NCI-H2196 treated with DMSO at 0.1 percent for 48 hours (cell line): ENCODE data around the gene KRT3.
"Not testable (repeated sequence)": the region's sequence is repeated elsewhere in the genome, so short reads cannot be mapped to it uniquely, and the experiment has no call there.

ENCODE experiments used
- DNase-seq: peaks from one replicate; lab custom pipeline; 2025; ENCODE audit not compliant: unreplicated experiment; lab: John Stamatoyannopoulos, UW

The KRT3 gene

DNA sequence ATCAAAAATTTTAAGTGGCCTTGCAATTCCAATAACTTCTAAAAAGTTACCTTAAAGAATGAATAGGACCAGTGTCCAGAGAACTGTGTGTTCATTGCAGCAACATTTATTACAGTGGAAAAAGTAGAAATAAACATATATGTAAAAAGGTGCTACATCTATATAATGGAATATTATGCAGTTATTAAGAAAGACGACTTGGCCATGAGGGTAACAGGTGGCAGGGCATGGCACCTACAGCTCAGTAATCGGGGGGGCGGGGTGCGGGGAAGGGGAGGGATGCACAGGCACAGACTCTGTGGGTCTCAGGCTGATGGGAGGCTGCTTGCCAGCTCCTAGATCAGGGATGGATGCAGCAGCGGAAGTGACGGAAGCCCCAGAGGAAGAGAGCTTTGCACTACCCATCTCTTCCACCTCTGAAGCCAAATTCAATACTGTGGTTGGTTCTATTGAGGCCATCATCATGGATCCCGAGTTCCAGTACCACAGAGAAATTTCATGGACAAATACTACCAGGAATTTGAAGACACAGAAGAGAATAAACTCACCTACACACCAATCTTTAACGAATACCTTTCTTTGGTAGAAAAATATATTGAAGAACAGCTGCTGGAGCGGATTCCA, 32.8 kb downstream of the KRT3 start:
- no peak for DNase-seq

DNA sequence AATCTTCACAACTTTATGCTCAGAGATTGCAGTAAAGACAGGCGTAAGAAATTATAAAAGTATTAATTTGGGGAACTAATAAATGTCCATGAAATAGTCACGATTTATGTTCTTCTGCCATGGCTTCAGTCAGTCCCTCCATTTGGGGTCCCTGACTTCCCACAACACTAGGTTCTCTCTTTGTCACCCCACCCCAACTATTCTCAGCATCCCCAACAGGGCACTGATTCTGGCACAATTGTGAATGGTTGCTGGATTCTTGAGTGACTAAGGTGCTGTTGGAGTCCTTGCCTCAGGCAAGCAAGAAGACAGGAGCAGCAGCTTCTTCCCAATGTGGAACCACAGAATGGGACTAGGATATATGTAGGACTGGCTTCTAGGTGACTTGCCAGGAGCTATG, 34.1 kb downstream of the KRT3 start:
- no peak for DNase-seq

GRCh38 chr12:52761218-52761617, 34.7 kb downstream of the KRT3 start:
- DNase-seq, result not testable (repeated sequence)

DNA sequence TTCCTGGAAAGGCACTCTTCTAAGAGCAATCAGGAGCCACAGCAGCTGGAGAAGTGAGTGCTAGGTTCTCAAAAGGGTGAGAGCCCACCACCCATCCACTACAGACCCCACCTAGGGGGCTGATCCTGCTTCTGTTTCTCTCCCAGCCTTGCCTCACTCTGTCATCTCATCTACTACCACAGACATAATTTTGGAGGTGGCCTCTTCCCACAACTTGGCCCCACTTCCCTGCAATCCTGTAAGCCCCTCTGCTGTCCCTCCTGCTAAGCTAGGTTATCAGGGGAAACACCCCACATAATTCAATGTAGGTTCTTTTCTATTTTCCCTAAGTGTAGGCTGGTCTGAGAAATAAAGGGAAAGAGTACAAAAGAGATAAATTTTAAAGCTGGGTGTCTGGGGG, 35.3 kb downstream of the KRT3 start:
- DNase-seq, result no peak

DNA sequence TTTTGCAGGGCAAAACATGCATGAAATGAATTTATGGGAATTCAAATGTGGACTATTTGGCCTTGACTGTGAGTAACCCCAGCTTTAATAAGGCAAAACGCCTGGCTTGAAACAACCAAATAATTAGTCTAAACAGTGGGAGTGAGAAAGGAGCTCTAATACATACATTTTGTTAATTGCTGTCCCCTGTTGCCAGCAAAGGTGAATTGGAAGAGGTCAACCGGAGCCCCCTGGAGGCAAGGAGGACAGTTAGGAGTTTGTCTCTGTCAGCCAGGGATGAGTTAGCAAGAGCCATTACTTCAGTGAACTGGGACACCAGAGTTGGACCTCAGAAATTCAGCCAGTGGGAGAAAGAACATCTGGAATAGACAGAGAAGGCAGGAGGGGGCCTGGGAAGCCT, 36.2 kb downstream of the KRT3 start:
- DNase-seq, result no peak

DNA sequence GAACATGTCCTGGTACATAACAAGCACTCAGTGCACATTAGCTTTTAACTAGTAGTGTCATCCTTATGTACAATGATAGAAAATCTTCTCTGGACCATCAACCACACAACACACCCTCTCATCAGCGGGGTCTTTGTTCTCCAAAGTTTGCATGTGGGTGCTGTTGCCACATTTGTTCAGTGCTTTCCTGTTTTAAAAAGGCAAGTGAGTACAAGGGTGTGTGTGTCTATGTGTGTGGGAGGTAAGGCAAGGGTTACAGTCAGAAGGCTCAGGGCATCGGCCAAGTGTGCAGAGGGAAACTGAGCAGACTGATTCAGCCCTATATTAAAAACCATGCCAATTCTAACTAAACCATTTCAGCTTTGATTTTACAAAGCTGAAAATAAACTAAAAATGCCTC, 36.7 kb downstream of the KRT3 start:
- no peak for DNase-seq

DNA sequence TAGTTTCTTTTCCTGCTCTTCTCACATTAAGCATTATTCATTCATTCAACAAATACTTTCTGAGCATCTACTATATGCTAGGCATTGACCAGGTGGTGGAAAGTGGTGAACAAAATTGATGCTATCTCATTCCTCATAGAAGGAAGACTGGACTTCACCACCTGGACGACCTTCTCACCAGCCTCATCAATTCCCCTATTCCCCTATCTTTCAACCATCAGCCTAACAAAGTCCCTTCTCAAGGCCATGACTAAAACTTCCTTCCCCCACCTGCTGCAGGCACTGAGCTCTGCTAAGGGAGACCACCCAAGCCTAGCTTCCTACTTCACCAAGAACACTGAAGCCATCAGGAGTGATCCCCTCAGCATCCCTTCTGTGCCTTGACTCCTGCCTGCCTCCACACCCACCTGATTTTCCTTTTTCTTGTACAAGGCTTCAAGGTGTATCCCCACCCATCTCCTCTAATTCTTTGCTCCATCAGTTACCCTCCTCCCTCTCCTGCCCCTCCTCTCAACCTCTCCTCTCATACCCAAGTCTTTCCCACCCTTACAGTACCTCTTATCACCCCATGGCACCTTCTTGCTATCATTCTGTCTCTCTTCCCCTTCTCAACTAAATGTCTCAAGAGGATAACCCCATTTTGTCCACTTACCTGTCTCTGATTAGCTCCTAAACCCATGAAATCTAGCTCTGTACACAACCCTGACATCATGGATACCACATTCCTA, 38.3 kb downstream of the KRT3 start:
- DNase-seq, result no peak

DNA sequence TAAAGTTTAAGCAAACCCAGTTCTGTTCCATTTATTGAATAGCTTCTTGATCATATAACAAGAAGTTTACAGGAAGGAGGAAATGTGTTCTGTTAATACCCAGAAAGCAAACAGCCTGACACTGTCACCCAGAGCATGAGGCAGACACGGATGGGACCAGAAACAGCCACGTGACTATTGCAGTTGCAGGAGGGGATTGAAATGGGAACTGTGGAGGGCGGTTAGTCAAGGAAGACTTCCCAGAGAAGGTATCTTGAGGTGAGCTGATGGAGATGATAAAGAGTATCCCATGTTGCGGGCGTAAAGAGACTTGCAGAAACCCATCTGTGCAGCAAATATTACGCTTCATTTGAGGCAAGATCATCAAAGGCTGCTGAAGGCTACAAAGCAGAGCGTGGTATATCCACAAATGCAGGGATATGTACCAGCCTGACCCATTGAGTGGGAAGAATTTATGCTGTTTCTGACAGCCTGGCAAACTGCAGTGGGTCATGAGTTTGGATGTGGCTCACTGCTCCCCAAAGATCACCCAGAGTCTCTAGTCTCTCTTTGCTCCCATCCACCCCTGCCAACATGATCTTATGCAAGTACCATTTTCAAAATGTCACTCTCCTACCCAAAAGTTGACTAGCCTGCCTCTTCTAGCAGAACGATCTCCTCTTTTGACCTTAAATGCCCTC, 39.5 kb downstream of the KRT3 start:
- no peak for DNase-seq

- no peak for DNase-seq
Measured at GRCh38 chr12:52755533-52755932, 40.4 kb downstream of the KRT3 start.

DNA sequence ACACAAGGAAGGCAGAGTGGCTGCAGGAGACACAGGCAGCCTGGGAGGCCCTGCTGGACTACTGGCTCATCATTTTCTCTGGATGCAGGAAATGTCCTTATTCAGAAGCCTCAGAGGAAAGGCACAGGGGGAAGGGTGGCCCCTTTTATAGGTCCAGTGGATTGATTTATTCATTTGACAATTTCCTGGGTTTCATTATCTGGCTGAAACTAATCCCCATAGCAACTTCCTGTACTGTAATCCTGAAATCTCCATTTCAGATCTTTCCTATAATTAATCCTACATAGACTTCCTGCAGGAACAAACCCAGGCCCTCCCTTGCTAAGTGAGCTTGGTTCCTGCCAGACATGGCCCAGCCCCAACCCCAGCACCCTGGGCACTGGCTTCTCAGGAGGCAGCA, 41.8 kb downstream of the KRT3 start:
- DNase-seq, result no peak

DNA sequence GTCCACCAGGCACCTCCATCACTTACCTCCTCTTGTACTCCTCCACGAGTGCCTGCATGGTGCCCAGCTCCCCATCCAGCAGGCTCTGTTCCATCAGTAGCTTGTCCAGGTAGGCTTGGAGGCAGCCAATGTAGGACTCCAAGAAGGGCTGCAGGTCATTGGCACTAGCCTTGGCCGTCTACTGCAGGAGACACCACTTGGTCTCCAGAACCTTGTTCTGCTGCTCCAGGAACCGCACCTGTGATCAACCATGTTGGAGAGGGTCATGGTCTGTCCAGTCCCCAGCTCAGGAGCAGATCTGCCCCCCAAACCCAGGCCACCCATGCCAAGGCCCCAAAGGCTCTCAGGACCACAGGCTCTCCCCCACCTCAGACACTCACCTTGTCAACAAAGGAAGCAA, 42.6 kb downstream of the KRT3 start:
- DNase-seq, result no peak

DNA sequence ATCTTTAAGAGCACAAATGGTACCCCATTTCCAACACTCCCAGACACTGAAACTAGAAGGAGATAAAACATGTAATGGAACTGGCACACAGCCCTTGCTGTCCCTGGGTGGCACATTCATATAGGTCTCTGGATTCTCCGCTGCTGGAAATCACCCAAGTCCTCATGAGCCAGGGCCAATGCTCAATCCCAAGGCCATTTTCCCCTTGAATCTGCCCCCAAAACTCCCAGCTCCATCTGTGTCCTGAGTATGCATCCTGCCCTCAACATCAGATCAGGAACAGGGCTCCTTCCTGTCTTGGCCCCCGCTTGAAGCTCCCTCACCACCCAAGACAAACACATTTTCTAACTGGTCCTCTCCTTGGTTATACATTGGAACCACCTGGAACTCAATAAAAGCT, 43.4 kb downstream of the KRT3 start:
- no peak for DNase-seq

DNA sequence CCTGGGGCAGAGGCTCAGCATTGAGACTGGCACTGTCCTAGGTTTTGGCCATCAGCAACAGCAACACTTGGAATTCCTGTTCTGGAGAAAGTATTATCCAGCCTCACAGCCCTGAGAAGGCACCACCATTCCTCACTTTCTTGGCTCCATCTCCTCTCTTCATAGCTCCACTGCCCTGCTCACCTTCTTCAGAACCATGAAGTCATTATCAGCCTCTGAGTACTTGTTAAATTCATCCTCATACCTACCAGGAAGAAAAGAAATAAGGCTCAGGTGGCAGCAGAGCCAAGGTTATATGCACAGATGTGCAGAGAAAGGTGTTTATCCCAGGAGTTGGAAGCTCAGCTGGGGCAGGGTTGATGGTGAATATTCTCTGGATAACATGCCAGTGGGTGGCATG, 44.1 kb downstream of the KRT3 start:
- DNase-seq, result no peak

- DNase-seq, result not testable (repeated sequence)
Measured at GRCh38 chr12:52750532-52750931, 45.4 kb downstream of the KRT3 start.

DNA sequence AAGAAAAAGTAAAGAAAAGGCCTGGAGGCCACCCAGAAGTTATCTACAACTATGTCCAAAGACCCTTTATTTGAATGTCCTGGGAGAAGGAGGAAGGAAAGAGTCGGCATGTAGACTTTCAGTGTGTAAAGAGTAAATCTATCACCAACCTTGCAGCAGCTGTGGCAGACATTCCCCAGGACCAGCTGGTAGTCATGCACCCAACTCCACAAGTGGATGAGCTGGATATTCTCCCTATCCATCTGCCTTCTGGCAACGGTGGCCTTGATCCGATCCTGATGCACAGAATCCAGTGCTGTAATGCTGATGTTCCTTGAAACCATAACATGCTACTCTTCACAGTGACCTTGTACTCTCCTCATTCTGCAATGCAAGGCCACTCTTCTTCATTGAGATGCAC, 46.1 kb downstream of the KRT3 start:
- no peak for DNase-seq

DNA sequence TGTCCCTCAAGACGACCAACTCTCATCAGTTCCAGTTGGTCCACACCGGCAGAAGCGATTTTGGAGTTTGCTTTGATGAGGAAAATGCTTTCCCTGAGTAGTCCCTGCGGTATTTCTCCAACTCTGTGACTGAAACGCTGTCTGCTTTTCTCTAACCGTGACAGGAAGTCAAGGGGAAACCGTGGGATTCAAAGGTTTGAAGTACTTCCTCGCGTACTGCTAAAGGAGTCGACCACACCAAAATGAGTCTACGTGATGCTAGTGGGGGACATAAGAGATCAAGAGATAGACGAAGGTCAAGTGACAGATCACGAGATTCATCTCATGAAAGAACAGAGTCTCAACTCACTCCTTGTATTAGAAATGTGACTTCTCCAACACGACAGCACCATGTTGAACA, 47.3 kb downstream of the KRT3 start:
- DNase-seq, result no peak

DNA sequence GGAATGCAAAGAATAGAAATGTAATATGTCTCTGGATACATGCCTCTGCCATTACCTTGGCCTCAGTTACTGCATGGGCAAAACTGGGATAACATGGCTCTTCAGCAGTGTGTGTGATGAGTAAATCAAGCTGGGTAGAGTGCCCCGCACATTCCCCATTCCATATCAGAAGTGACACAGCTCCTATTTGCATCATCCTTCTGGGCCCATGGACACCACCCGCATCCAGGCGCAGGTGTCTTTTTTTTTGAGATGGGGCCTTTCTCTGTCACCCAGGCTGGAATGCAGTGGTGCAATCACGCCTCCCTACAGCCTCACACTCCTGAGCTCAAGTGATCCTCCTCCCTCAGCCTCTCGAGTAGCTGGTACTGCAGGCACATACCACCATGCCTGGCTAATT, 50.4 kb downstream of the KRT3 start:
- DNase-seq, result no peak

DNA sequence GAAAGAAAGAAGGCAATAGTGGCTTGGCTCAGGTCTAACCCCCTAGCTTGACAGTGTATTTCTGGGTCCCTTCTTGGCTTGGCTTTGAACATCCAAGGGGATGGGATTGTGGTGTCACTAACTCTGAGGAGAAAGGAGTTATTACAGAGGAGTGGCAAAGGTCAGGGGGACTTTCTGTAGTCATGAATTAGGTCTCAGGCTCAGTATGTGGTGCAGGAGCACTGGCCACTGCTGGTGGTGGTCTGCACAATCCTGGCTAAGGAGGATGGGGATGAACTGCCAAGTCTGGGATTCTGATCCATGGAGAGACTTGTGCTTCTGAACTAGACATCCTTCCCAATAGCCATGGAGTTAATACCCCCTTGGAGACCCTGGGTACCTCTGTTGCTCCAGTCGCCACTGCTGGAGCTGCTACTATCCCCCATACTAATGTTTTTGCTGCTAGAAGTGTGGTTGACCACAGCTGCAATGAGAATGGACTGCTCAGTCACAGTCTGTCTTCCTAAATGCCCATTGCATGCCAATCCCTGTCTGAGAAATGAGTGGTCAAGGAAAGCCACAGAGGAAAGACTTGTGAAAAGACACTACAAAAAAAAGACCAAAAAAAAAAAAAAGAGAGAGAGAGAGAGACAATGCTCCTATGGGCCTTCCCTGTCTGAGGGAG, 51.3 kb downstream of the KRT3 start:
- no peak for DNase-seq

- no peak for DNase-seq
Measured at GRCh38 chr12:52742822-52743457, 53.0 kb downstream of the KRT3 start.

DNA sequence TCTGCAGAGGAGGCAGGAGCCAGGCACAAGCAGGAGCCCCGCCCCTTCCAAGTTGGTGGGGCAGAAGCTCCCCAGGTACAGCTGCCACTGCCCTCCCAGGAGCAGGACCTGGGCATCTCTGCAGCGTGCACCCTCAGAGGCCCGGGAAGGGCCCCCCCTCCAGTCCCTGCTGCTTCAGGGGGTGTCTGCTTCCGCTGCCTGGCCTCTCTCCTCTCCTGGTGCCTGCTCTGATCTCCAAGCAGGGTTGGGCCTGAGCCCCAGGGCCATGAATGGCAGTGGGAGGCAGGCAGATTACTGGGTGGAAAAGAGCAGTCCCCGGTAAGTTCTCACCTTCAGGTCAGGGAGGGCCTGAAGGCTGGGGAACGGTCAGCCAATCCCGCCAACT, 53.7 kb downstream of the KRT3 start:
- DNase-seq, result no peak

- DNase-seq, result no peak
Measured at GRCh38 chr12:52741375-52742195, 54.3 kb downstream of the KRT3 start.
